Measurements from ENCODE around the gene TRUB2. TPM values are rescaled to one million over a fixed set of nuclear protein-coding genes. Genes with fewer than 3 reads are reported as not detected.

Gene TRUB2
- total RNA-seq, 1 experiment from 2014 or later: 42.1 TPM

DNA sequence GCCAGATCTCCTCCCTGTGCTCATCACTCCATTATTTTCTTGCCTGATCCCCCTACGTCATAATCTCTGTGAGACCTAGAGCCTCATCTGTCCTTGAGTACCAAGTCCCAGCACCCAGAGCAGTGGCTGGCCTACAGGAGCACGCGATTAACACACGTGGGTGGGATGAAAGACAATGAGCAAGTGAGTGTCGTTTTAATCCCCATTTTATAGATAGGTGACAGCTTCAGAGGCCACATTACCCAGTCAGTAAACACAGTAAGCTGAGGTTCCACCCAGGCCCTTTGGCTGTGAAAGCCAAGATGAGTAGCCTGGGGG is 17.3 kb downstream of the TRUB2 start:
- intact Hi-C loops (cut with micrococcal nuclease): no loop called here
- ATAC-seq (no peak), DNase-seq (ENCODE audit: low read depth, low spot score) (no peak)
- BruUV-seq (replicated peaks): no TSS peak
- Histone ChIP-seq H2AFZ (ENCODE audit: low read depth, low read length, poor library complexity, severe bottlenecking) (no peak overlapping the region), H3K27me3 (ENCODE audit: insufficient read depth, low read length) (no peaks in the 10 kb centered on the region), H4K20me1 (ENCODE audit: insufficient read depth) (no peaks in the 10 kb centered on the region), H3K36me3 (ENCODE audit: control insufficient read depth in 1 of 2, insufficient read depth in 2 of 2, low read length in 2 of 2) (peaks cover under 1 to 10% of the 10 kb centered on the region in 2 experiments; a peak in 3 of 4 replicates), H3K9me2 (ENCODE audit: insufficient read depth) (no peaks in the 10 kb centered on the region), H3K9ac (ENCODE audit: low read length) (no peak overlapping the region), H3K4me2 (ENCODE audit: low read length) (peak overlapping the region; percentile 78), H3K27ac (ENCODE audit: low read depth, low read length) (0 out of 2 replicates have a peak overlapping the region, but pooled peaks have one; percentile 99), H3K79me2 (ENCODE audit: insufficient read depth, low read length) (no peaks in the 10 kb centered on the region), H3K4me3 (replicated peaks in 1 of 2; ENCODE audit: low read depth in 1 of 2, low read length in 2 of 2) (no peak overlapping the region), H3K4me1 (ENCODE audit: control insufficient read depth in 1 of 2, insufficient read depth in 2 of 2, low read length in 2 of 2) (peaks cover 48 to 62% of the 10 kb centered on the region in 2 experiments), H3K9me3 (ENCODE audit: control insufficient read depth in 1 of 2, insufficient read depth in 1 of 2, low read depth in 1 of 2, low read length in 2 of 2) (no peaks in the 10 kb centered on the region)
- TF ChIP-seq, protein P1, sequence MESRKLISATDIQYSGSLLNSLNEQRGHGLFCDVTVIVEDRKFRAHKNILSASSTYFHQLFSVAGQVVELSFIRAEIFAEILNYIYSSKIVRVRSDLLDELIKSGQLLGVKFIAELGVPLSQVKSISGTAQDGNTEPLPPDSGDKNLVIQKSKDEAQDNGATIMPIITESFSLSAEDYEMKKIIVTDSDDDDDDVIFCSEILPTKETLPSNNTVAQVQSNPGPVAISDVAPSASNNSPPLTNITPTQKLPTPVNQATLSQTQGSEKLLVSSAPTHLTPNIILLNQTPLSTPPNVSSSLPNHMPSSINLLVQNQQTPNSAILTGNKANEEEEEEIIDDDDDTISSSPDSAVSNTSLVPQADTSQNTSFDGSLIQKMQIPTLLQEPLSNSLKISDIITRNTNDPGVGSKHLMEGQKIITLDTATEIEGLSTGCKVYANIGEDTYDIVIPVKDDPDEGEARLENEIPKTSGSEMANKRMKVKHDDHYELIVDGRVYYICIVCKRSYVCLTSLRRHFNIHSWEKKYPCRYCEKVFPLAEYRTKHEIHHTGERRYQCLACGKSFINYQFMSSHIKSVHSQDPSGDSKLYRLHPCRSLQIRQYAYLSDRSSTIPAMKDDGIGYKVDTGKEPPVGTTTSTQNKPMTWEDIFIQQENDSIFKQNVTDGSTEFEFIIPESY (IDR thresholded peaks at IDR 0.05; ENCODE audit: extremely low read depth, insufficient replicate concordance, low read length): no peak
- TF ChIP-seq ELF1 (IDR thresholded peaks at IDR 0.05; ENCODE audit: borderline replicate concordance, low read depth): no peak
- TF ChIP-seq, protein P2, sequence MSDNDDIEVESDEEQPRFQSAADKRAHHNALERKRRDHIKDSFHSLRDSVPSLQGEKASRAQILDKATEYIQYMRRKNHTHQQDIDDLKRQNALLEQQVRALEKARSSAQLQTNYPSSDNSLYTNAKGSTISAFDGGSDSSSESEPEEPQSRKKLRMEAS (IDR thresholded peaks at IDR 0.05): no peak
- TF ChIP-seq ZNF274 (IDR thresholded peaks at IDR 0.05; ENCODE audit: low read depth, low read length): no peak
- POLR2A ChIA-PET: no interaction called here
- RAD21 ChIA-PET (ENCODE audit: low non-redundant PET in 1 of 2, low total read pairs in 2 of 2, uncharacterized antibody in 2 of 2, unreplicated experiment in 2 of 2): interaction anchor here in 1 of 2 experiments (1.1 kb wide), 1 partner anchor 37 kb away, joined by 3 read pairs; no protein-coding TSS in a partner anchor
- CTCF ChIA-PET: interaction anchor here (0.6 to 3.4 kb wide), 2 partner anchors 10 to 147 kb away, joined by 3 to 17 read pairs; no protein-coding TSS in a partner anchor

Data from HCT116 (cell line).